GM18867 (cell line): ENCODE measurements around the gene LONP2.
"Not testable (repeated sequence)": the region's sequence is repeated elsewhere in the genome, so short reads cannot be mapped to it uniquely, and the experiment has no call there.

Source experiments
- ATAC-seq: cut with Tn5 transposase; IDR thresholded peaks from one replicate; pipeline ENCODE4 v1.9.1; 2021; ENCODE audit warnings: mild to moderate bottlenecking, moderate library complexity; ENCODE audit not compliant: unreplicated experiment

LONP2 gene

DNA sequence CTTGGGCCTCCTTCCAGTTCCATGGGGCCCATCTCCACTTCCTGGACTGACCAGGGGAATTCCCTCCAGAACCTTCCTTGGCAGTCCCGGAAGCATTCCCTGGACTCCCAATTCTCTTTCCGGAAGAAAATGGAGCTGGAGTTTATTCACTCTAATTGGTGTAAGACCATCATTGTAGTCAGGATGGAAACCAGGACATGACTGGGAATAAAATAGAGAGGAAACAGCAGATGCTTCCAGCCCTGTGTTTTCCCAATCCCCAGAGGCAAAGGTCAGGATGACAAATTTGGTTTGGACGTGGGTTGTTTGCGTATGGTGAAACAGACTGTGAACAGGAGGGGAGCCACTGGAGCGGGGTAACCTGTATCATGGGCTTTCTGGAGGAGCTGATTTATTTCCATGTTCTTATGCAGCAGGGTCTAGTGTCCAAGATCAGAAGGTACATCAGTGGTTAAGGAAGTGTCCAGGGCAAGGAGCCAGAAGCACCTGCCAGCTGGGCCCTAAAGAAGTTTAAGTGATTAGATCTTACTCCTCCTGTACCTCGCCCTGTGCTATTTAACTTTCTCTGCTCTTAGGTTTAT is 8.5 kb upstream of the LONP2 start:
- ATAC-seq: no peak

DNA sequence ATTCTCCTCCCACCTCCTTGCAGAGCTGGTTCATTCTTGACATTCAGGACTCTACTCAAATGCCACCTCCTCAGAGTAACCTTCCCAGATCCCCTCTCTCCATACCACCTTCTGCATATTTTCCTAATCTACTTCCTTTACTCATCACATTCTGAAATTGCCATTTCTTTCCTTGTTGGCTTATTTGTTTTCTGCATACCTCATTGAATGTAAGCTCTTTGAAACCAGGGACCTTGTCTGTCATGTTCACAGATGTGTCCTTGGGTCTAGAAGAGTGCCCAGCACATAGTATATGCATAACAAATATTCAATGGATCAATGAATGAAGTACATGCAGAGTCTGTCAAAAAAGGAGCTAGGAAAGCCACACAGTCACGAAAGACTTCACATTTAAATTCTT is 7.8 kb upstream of the LONP2 start:
- no peak for ATAC-seq

DNA sequence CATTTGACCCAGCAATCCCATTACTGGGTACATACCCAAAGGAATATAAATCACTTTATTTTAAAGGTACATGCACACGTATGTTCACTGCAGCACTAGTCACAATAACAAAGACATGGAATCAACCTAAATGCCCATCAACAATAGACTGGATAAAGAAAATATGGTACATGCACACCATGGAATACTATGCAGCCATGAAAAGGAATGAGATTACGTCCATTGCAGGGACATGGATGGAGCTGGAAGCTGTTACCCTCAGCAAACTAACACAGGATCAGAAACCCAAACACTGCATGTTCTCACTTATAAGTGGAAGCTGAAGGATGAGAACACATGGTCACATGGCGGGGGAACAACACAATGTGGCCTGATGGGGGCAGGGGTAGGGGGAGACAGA is 4.0 kb upstream of the LONP2 start:
- not testable (repeated sequence) for ATAC-seq

DNA sequence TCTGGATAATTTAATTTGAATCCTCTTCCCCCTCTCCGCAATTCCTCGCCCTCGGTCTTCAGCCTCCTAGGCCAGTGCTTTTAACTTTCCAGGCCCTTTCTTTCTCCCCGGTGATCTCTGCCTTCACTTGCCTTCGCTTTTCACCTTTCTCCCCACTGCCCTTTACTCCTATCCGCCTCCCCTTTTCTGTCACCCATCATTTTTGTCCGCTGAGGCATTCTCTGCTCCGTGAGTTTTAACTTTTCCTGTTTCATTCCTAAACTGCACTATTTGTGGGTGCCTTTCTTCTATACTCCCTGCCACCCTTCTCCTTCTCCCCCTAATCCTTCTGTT is 729 bp downstream of the LONP2 start:
- no peak for ATAC-seq

DNA sequence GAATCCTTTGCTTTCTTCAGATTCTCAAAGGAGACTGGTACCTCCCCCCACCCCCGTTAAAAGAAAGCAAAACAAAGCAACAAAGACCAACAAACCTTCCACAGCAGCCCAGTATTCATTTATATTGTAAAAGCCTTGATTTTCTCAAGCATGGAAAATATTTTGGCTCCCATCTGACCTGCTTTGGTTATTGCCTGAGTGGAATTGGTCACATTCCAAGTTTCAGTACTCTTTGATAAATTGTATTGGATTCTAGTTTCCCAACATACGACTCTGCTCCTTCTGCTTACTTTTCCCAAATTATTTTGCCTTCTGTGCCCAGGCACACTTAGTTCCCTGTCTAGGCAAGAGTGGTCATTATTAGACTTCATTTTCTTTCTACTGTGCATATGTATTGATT is 2.0 kb downstream of the LONP2 start:
- ATAC-seq: no peak

DNA sequence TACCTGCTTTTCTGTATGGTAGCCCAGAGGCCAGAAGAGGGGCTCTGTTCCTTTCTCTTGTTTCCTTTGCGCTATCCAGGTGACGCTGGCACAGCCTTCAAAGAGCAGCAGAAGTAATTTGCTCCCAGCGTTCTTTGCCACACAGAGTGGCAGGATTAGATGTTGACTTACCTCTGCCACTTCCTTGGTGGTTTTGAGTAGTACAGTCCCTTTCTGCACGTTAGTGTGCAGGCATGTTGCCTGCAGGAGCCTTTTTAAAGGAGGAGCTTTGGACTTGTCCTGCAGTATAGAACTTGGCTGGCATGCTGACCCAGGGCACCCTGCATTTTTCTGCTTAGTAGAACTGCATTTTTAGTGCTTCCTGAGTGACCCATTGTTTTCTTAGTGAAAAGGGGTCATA is 3.2 kb downstream of the LONP2 start, which contains the start of gene ABCC11:
TSS of gene ABCC11 (minus strand) at position 229 of the 400 bp plus-strand sequence. CDS start 15,618 bp downstream, outside the sequence.
- ATAC-seq: no peak

DNA sequence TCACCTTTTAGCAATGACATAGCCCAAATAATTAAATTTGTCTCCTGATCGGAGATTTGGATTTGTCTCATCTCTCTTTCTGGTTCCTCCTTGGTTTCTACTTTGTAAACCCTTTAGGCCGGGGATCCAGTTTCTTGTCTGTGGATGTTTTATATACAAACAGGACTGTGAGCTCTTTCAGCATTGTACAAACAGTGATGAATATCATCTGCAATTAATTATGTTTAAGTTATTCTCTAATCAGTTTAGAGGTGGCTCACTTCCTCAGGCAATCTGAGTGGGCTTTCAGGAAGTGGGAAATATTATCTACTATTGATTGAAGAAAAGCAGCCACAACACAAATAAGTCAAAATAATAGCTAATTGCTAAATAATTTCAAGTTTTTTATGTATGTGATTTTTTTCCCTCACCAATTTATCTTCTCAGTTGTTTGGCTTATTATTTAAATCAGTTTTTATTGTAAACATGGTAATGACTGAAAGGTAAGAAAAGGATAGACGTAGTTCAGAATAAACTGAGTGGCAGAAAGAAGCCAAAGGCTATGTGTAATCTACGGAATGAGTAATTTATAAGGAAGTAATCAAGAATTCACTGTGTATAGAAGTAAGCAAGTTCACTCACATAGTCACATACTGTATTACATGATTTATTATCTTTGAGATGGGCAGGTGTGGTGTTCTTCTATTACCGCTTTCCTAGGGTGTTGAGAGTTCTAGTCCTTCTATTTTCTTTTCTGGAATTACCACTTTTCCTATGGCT is 6.6 kb downstream of the LONP2 start:
- no peak for ATAC-seq

DNA sequence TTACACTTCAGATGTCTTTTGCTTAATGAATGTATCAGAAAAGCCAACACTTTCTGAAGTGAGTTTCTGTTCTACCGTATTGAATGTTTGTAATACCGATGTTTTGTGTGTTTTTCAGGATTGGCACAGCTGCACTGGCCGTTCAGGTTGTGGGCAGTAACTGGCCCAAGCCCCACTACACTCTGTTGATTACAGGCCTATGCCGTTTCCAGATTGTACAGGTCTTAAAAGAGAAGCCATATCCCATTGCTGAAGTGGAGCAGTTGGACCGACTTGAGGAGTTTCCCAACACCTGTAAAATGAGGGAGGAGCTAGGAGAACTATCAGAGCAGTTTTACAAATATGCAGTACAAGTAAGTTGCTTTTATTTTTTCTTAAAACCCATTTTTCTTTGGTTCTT is 7.9 kb downstream of the LONP2 start:
- no peak for ATAC-seq

DNA sequence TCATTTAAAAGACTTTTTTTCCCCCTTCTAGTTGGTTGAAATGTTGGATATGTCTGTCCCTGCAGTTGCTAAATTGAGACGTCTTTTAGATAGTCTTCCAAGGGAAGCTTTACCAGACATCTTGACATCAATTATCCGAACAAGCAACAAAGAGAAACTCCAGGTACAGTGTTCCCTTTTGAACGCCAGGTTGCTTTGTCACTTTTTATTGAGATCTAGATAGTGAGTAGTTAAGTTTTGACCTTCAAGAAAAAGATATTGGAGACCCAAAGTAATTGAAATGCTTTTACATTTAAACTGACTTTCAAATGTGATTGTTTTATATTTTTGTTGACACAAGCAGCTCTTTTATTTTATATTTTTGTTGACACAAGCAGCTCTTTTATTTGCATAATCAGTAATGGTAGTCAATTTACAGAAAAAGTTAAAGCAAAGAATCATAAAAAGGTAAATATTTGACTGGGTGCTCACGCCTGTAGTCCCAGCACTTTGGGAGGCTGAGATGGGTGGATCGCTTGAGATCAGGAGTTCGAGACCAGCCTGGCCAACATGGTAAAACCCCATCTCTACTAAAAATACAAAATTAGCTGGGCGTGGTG is 12.6 kb downstream of the LONP2 start:
- ATAC-seq: no peak

DNA sequence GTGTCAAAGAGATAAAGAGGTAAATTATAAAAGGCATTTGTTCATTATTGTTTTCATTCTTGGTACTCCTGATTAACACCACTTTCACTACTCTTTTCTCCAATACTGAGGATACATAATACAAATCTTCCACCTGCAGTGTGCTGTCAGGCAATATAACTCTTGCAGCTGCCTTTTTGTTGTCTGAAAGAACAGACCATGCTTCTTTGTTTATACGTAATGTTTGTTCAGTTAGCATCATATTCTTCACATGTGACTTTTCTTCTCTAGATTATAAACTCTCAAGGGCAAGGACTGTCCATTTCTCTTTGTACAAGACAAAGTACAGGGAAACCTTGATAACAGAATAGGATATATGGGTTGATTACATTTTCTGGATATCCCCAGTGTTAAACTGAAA is 17.5 kb downstream of the LONP2 start:
- ATAC-seq: no peak

DNA sequence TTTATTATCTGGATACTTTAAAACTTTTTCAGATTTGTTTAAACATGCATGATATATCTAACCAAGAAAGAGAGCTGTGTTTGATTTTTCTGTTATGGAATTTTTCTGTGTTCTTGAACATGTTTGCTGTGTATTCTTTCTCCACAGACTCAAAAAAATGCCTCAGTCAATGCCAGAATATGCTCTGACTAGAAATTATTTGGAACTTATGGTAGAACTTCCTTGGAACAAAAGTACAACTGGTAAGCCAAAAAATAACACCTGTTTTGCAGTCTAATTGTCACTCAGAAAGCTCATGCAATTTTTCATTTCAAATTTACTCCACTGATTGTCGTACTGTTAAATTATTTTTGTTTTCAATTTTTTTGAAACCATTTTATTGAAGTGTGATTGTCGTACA is 18.5 kb downstream of the LONP2 start:
- ATAC-seq: no peak

DNA sequence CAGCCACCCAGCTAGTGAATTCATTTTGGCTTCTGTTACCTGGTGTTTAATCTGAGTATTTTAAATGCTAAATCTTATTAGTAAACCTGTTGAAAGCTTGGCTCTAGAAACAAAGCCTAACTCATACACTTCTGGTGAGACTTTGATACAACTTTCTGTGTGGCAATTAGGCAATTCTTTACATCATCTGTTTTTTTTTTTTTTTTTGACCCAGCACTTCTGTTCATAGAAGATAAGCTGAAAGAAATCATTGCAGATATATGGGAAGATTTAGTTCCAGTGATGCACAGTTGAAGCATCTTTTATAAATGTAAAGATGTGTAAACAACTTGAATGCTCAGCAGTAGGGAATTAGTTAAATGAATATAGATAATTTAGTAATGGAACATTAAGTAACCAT is 24.9 kb downstream of the LONP2 start:
- no peak for ATAC-seq

DNA sequence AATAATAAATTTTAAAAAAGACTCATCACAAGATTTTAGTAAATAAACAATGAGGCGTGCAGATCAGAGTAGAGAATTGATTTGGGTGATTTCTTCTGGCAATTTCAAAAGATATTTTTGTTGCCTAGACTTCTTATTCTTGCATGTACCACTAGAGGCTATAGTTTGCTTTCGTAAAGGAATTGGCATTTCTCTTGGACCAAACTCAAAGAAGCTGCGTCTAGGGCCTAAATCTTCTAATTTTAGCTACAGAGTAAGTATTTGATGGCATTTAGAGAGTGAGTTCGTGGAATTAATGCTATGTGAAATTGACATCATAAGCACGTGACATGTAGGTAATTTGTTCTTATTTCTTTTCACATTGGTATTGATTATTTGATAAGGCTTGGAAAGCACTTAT is 27.6 kb downstream of the LONP2 start:
- ATAC-seq: no peak

DNA sequence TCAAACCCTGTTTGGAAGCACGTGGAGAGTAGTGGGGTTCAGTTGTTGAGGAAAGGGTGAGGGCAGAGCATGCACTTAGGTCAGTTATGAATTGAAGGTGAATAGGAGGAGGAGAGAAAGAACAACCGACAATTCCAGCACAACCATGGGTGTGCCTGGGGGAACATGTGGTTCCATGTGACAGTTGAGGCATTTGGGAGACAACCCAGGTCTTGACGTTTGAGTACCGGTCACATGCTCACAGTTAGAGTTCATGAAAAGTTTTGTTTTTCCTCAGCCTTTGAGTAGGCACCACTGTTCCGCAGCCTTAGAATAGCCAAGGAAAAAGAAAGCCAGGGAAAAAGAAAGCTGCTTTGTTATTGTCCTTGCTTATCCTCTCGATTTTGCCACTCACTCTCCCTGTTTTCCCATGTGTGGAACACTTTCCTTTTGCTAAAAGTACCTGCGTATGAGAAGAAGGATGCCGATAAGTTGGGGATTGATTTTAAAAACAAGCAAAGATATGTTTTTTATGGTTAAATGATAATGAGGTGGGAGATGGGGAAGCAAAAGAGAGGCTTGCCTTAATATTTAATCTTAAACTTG is 28.8 kb downstream of the LONP2 start:
- no peak for ATAC-seq

DNA sequence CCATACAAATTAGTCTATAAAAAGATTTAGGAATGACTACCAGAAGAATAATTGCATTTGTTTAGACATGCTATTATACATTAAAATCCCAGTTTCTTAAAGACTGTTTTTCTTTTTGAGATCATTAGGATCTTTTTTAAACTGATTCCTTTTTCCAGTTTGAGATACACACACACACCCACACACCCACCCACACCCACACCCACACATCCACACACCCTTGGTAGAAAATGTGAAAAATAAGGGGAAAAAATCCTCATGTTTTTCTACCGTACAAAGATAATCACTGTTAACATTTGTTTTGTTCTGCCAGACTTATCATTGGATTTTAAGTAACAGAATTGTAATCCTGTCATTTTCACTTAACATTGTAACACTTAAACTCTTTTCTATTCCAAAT is 30.4 kb downstream of the LONP2 start:
- ATAC-seq: no peak

DNA sequence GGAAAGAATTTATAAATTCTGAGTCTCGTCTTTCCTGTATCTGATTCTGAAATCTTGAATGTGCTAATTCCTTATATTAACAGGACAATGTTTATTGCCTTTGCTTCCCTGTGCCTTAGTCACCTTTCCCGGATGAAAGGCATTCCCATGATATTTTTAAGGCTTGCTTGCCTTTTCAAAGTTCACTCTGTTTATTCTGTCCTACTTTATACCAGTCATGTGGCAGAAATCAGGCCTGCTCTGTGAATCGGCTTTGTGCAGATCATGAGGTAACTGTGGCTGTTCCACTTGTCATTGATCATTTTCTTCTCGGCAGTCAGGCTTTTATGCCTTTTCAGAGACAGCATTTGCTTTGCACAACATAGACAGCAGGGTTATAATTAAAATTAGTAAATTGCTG is 32.0 kb downstream of the LONP2 start:
- no peak for ATAC-seq

DNA sequence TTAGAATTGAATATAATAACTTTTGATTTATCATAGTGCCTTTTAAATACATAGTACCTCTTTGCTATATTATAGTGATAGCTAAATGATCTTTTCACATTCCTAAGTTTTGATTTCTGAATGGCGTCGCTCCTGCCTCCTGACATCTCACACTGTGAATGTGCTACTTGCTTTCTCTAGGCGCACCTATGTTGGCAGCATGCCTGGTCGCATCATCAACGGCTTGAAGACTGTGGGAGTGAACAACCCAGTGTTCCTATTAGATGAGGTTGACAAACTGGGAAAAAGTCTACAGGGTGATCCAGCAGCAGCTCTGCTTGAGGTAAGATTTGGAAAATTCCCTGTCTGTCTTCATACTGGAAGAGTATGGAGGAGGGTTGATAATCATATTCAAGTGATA is 33.1 kb downstream of the LONP2 start:
- no peak for ATAC-seq

DNA sequence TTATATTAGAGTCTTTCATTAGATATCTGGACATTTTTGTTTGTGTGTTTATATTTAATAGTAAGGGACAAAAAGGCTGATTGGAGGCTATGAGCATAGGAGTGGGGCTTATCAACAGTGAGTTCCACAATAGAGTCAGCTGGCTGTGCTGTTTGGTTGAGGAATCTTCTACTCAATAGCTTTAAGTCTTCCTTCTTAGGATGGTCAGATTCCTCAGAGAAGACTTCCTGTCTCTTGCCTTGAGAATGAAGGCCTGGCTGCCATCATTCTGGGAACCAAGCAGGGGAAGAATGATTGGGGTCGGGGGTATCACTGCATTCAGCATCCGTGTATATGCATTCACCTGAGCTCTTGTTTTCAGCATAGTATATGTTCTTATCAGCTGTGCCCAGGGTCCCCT is 35.1 kb downstream of the LONP2 start:
- ATAC-seq: no peak

DNA sequence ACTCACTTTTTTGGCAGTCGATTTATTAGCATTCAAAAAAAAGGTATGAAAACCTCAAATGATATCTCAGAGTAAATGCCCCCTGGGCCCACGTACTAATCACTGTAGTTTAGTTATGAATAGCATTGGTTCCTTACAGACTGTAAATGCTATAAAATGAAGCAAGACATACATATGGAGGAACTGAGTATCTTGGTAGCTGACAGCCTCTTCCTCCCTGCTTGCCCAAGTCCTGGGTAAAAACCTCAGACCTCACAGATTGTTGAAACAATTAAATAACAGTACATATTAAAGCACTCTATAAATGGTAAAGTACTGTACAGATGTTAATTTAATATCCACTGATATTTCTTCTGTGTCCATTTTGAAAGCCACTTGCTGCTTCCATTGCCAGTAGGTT is 36.4 kb downstream of the LONP2 start:
- no peak for ATAC-seq

DNA sequence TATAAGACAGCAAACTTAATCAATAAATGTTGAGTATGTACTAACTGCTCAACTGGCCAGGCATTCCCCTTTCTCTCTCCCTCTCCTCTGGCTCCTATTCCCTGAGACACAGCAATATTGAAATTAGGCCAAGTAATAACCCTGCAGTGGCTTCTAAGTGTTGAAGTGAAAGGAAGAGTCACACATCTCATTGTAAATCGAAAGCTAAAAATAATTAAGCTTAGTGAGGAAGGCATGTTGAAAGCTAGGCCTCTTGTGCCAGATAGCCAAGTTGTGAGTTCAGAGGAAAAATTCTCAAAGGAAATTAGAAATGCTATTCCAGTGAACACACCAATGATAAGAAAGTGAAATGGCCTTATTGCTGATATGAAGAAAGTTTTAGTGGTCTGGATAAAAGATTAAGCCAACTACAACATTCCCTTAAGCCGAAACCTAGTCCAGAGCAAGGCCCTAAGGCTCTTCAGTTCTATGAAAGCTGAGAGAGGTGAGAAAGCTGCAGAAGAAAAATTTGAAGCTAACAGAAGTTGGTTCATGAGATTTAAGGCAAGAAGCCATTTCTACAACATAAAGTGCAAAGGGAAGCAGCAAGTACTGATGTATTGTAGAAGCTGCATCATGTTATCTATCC is 38.6 kb downstream of the LONP2 start:
- no peak for ATAC-seq

DNA sequence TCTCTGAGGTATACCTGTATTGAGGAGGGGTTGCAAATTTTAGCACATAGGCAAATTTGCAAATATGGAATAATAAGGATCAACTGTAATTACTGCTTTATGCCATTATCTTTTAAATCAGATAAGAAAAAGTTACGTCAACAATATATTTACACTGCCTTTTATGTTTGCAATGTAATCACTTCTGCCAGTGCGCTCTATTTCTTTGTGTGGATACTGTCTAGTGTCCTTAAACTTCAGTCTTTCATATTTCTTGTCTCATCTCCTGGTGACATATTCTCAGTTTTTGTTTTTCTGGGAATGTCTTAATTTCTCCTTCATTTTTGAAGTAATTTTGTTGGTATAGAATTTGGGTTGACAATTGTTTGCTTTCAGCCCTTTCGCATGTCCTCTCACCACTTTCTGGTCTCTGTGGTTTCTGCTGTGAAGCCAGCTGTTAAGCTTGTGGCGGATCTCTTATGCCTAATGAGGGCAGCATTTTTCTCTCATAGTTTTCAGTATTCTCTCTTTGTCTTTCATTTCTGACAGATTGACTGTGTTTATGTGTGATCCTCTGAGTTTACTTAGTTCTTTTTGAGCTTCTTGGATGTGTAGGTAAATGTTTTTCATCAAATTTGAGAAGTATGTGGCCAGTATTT is 40.8 kb downstream of the LONP2 start:
- ATAC-seq: no peak
